Esophagus squamous epithelium (tissue), 5 donors: ENCODE results near the gene LRP1B. TPM values are rescaled to one million over a fixed set of nuclear protein-coding genes. Genes with fewer than 3 reads are reported as not detected.

Experiments used
- DNase-seq: peaks from one replicate; lab custom pipeline; 2025; lab: John Stamatoyannopoulos, UW
- H3K27ac ChIP-seq, 4 donors: fragments of 200-600 bp; sonication (generic); one replicate each; pipeline ENCODE4 v1.5.1; 2016 to 2019; ENCODE audit warnings: mild to moderate bottlenecking in 1 of 4
- H3K27me3 ChIP-seq, 4 donors: fragments of 200-600 bp; sonication (generic); 1 replicate in 3 of 4; 2 replicates in 1 of 4; pipeline versions ENCODE4 v1.5.1 to v1.6.0; 2017 to 2021; ENCODE audit warnings: antibody characterized with exemption in 1 of 4
- H3K36me3 ChIP-seq, 3 donors: fragments of 200-600 bp; sonication (generic); one replicate each; pipeline ENCODE4 v1.5.1; 2016 to 2019
- H3K4me1 ChIP-seq, 3 donors: fragments of 200-600 bp; sonication (generic); one replicate each; pipeline ENCODE4 v1.5.1; 2017 to 2019
- H3K4me3 ChIP-seq, 4 donors: fragments of 200-600 bp; sonication (generic); 1 replicate in 3 of 4; 2 replicates in 1 of 4; pipeline ENCODE4 v1.5.1; 2016 to 2019; ENCODE audit warnings: mild to moderate bottlenecking in 2 of 4, moderate library complexity in 1 of 4
- H3K9me3 ChIP-seq, 3 donors: fragments of 200-600 bp; sonication (generic); one replicate each; pipeline ENCODE4 v1.5.1; 2016 to 2019
- CTCF ChIP-seq, 6 experiments: fragments of 450-650 bp in 4 of 6; fragments of 200-600 bp in 2 of 6; sonication (generic) in 2 of 6; IDR thresholded peaks; one replicate each; pipeline ENCODE4 v1.5.1; 2016 to 2019; ENCODE audit warnings: antibody characterized with exemption in 6 of 6, mild to moderate bottlenecking in 4 of 6, moderate library complexity in 4 of 6
- POLR2A ChIP-seq, 4 donors: fragments of 450-650 bp; IDR thresholded peaks; one replicate each; pipeline ENCODE4 v1.6.1; 2017; ENCODE audit warnings: antibody characterized with exemption in 4 of 4, mild to moderate bottlenecking in 4 of 4, moderate library complexity in 3 of 4
- WGBS, 2 donors: methylation state at CpG; one replicate each; pipeline ENCODE4 v1.1.5; 2018; 5-methylcytosine and 5-hydroxymethylcytosine counted together
- intact Hi-C: fragments of 100-400 bp; cut with DNase I; formaldehyde crosslinking; loops from one replicate; pipeline ENCODE4 v1.15.0; 2022
- total RNA-seq, 4 donors: library from RNA; depleted of rRNA; stranded (reverse); fragments of >200 nt; gene quantifications; one replicate each; pipeline ENCODE4 v1.1.0, GENCODE V29; 2016
- donor health status: DM: yes; HTN: yes; CAD: no.

Gene LRP1B
- total RNA-seq, 4 donors from 2014 or later: 0.04 to 1.1 (median 0.23) TPM

- Histone ChIP-seq H3K9me3 (no peaks in the 10 kb centered on the region), H3K27me3 (no peaks in the 10 kb centered on the region), H3K4me3 (no peak overlapping the region), H3K36me3 (no peaks in the 10 kb centered on the region), H3K27ac (no peak overlapping the region), H3K4me1 (no peaks in the 10 kb centered on the region)
- TF ChIP-seq CTCF (IDR thresholded peaks at IDR 0.05) (no peak), POLR2A (IDR thresholded peaks at IDR 0.05) (no peak)
- no peak for DNase-seq
- WGBS, 2 donors: 59 to 70% methylated on average over 4 of the region's 4 CpGs
- intact Hi-C loops: no loop called here
Measured at GRCh38 chr2:140947236-140947635, 1183.6 kb downstream of the LRP1B start.

- Histone ChIP-seq H3K27ac (no peak overlapping the region), H3K9me3 (no peaks in the 10 kb centered on the region), H3K36me3 (no peaks in the 10 kb centered on the region), H3K4me1 (no peaks in the 10 kb centered on the region), H3K4me3 (no peak overlapping the region), H3K27me3 (no peaks in the 10 kb centered on the region)
- intact Hi-C loops: no loop called here
- DNase-seq: no peak
- TF ChIP-seq CTCF (IDR thresholded peaks at IDR 0.05) (no peak), POLR2A (IDR thresholded peaks at IDR 0.05) (no peak)
Measured at GRCh38 chr2:140943867-140944266, 1186.9 kb downstream of the LRP1B start.

GRCh38 chr2:140942284-140942683, 1188.5 kb downstream of the LRP1B start:
- H3K9me3 ChIP-seq: no peaks in the 10 kb centered on the region
- no peaks in the 10 kb centered on the region for H3K27me3 ChIP-seq
- TF ChIP-seq POLR2A (IDR thresholded peaks at IDR 0.05) (no peak), CTCF (IDR thresholded peaks at IDR 0.05) (no peak)
- no peaks in the 10 kb centered on the region for H3K36me3 ChIP-seq
- no peak overlapping the region for H3K27ac ChIP-seq
- intact Hi-C loops: no loop called here
- H3K4me1 ChIP-seq: no peaks in the 10 kb centered on the region
- DNase-seq: no peak
- no peak overlapping the region for H3K4me3 ChIP-seq
- WGBS, 2 donors: 75 to 80% methylated on average over 2 of the region's 2 CpGs

GRCh38 chr2:140929849-140930248, 1201.0 kb downstream of the LRP1B start:
- H3K27ac ChIP-seq: no peak overlapping the region
- DNase-seq: no peak
- no peaks in the 10 kb centered on the region for H3K4me1 ChIP-seq
- H3K36me3 ChIP-seq: no peaks in the 10 kb centered on the region
- TF ChIP-seq CTCF (IDR thresholded peaks at IDR 0.05) (no peak), POLR2A (IDR thresholded peaks at IDR 0.05) (no peak)
- intact Hi-C loops: no loop called here
- H3K4me3 ChIP-seq: no peak overlapping the region
- WGBS, 2 donors: 61 to 66% methylated on average over 5 of the region's 5 CpGs
- H3K27me3 ChIP-seq: no peaks in the 10 kb centered on the region
- no peaks in the 10 kb centered on the region for H3K9me3 ChIP-seq

GRCh38 chr2:140918426-140918825, 1212.4 kb downstream of the LRP1B start:
- H3K9me3 ChIP-seq: no peaks in the 10 kb centered on the region
- WGBS, 2 donors: 62 to 68% methylated on average over 3 of the region's 3 CpGs
- H3K4me3 ChIP-seq: no peak overlapping the region
- intact Hi-C loops: no loop called here
- TF ChIP-seq POLR2A (IDR thresholded peaks at IDR 0.05) (no peak), CTCF (IDR thresholded peaks at IDR 0.05) (no peak)
- H3K27me3 ChIP-seq: no peaks in the 10 kb centered on the region
- no peaks in the 10 kb centered on the region for H3K4me1 ChIP-seq
- no peak for DNase-seq
- no peak overlapping the region for H3K27ac ChIP-seq
- H3K36me3 ChIP-seq: no peaks in the 10 kb centered on the region
